ENCODE measurements around the gene CD3D. TPM values are rescaled to one million over a fixed set of nuclear protein-coding genes. Genes with fewer than 3 reads are reported as not detected.

The CD3D gene
- total RNA-seq, 6 experiments from 2014 or later = 0.64 to 0.98 (median 0.89) TPM; not detected in 2

DNA sequence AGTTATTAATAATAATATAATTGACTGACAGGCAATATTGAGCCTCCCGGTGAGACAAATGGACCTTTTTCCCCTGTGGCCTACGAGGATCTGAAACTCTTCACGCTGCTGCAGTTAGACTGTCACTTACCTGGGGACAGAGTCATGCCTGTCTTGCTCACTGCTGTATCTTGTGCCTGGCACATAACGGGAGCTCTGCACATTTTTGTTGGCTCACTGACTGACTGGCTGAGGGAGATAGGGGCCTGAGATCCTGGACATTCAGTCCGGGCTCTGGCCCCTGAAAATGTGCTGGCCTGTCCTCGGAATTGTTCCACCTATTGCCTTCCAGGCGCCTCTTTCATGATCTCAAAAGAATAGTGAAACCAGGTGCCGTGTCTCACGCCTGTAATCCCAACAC is 743 bp upstream of the CD3D start:
- Histone ChIP-seq H3K4me1 (no peaks in the 10 kb centered on the region), H3K4me3 (no peak overlapping the region), H3K27me3 (no peaks in the 10 kb centered on the region), H3K36me3 (no peaks in the 10 kb centered on the region), H3K9me3 (no peaks in the 10 kb centered on the region), H3K27ac (no peak overlapping the region)
- DNase-seq (no peak), ATAC-seq (no peak)
- intact Hi-C loops (cut with DNase I) = no loop called here
- TF ChIP-seq CTCF (IDR thresholded peaks at IDR 0.05) (no peak), POLR2A (IDR thresholded peaks at IDR 0.05) (no peak)
- 69% methylated on average over 8 of the region's 9 CpGs for WGBS (ENCODE audit: insufficient coverage, low coverage, low lambda C conversion rate, missing lambda C conversion rate)

DNA sequence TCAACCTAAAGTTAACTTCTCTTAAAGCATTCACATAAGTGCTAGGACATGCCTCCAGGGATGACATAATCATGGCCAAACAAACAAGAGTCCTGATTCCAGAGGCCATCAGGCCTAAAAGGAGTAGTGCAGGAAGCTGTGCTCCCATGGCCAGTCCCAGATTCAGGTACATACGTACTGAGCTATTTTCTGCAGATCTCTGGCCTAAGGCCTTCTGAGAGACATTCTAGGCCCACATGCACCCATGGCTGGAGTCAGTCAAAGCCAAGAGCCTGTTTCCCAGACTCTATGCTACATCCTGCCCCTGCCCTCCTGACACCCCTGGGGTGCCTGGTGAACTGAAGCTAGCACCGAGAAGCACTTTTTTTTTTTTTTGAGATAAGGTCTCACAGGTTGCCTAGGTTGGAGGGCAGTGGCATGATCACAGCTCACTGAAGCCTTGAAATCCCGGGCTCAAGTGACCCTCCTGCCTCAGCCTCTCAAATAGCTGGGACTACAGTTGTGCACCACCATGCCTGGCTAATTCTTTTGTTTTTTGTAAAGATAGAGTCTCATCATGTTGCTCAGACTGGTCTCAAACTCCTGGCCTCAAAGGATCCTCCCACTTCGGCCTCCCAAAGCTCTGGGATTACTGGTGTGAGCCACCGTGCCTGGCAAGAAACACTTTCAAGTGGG is 553 bp downstream of the CD3D start:
- Histone ChIP-seq H3K27ac (no peak overlapping the region), H3K9me3 (no peaks in the 10 kb centered on the region), H3K4me3 (no peak overlapping the region), H3K4me1 (no peaks in the 10 kb centered on the region), H3K27me3 (no peaks in the 10 kb centered on the region), H3K36me3 (no peaks in the 10 kb centered on the region)
- intact Hi-C loops (cut with DNase I) = no loop called here
- TF ChIP-seq POLR2A (IDR thresholded peaks at IDR 0.05) = no peak
- no peak for TF ChIP-seq CTCF (IDR thresholded peaks at IDR 0.05)
- DNase-seq (no peak), ATAC-seq (peak in 3 of 4 donors; percentile 52 to 81 (median 79))
- 80% methylated on average over 2 of the region's 5 CpGs for WGBS (ENCODE audit: insufficient coverage, low coverage, low lambda C conversion rate, missing lambda C conversion rate)

- no peak for DNase-seq
- intact Hi-C loops (cut with DNase I) = no loop called here
- 83% methylated on average over 3 of the region's 3 CpGs for WGBS (ENCODE audit: insufficient coverage, low coverage, low lambda C conversion rate, missing lambda C conversion rate)
- Histone ChIP-seq H3K9me3 (no peaks in the 10 kb centered on the region), H3K27me3 (no peaks in the 10 kb centered on the region), H3K27ac (no peak overlapping the region), H3K36me3 (no peaks in the 10 kb centered on the region), H3K4me3 (no peak overlapping the region), H3K4me1 (no peaks in the 10 kb centered on the region)
- TF ChIP-seq CTCF (IDR thresholded peaks at IDR 0.05) = no peak
- TF ChIP-seq POLR2A (IDR thresholded peaks at IDR 0.05) = no peak
- ATAC-seq = no peak
Observed at GRCh38 chr11:118341261-118341660, 1.2 kb downstream of the CD3D start.

GRCh38 chr11:118340449-118340848 is 2.1 kb downstream of the CD3D start:
- no peak for TF ChIP-seq POLR2A (IDR thresholded peaks at IDR 0.05)
- no peak for TF ChIP-seq CTCF (IDR thresholded peaks at IDR 0.05)

More at GRCh38 chr11:118340449-118340848, 2.1 kb downstream of the CD3D start:
- WGBS (ENCODE audit: insufficient coverage, low coverage, low lambda C conversion rate, missing lambda C conversion rate) = 84% methylated on average over 3 of the region's 3 CpGs
- intact Hi-C loops (cut with DNase I) = no loop called here
- Histone ChIP-seq H3K9me3 (no peaks in the 10 kb centered on the region), H3K4me1 (no peaks in the 10 kb centered on the region), H3K36me3 (no peaks in the 10 kb centered on the region), H3K4me3 (no peak overlapping the region), H3K27ac (no peak overlapping the region), H3K27me3 (no peaks in the 10 kb centered on the region)
- no peak for DNase-seq
- no peak for ATAC-seq
